ENCODE results near the gene LAMTOR2.
"Not testable (repeated sequence)": the region's sequence is repeated elsewhere in the genome, so short reads cannot be mapped to it uniquely, and the experiment has no call there.

Gene LAMTOR2

DNA sequence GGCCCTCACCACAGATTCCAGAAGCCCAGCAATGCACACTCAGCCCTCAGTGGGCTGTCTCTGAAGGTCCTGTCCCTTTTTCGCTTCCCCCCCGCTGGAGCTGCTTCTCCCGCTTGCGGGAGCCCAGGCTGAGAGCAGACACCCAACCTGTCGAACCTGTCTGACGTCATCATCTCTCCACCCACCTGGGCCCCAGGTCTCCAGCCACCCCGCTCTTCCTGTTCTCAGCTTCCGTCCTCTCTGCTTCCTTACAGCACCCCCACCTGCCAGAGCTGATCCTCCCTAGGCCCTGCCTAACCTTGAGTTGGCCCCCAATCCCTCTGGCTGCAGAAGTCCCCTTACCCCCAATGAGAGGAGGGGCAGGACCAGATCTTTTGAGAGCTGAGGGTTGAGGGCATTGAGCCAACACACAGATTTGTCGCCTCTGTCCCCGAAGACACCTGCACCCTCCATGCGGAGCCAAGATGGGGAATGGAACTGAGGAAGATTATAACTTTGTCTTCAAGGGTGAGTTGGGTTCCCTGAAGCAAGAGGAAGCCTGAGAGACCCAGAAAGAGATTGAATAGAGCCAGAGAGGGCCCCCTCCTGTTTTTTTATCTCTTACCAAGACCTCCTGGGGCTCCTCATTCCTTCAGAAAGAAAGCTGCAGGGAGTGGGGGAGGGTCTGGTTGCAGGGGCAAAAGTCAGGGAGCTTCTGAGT is 6.5 kb downstream of the LAMTOR2 start, which contains the start of gene RAB25:
Gene RAB25 (plus strand): TSS at position 224 of the 700 bp plus-strand sequence. CDS start 241 bp downstream, at position 465.
- FAIRE-seq = no peak
- DNase-seq (ENCODE audit: insufficient read length, low spot score) = no peak
- TF ChIP-seq TAF1 (IDR thresholded peaks at IDR 0.05; ENCODE audit: low read depth, low read length) = no peak

DNA sequence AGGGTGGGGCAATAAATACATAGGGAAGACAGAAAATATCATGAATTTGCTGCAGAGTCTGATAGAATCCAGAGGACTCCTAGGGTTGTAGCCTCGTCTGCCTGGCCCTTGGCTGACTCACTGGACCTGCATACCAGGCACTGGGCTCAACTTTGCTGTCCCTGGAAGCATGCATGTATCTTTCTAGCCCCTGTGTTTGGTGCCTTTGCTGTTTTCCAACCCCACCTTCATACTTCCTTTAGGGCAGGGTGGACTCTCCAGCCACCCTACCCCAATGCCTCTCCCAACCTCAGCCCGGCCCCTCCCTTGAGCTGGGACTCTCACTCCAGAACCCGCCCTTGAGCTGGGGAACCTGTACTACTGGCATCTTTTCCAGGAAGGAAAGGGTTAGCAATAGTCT is 7.6 kb downstream of the LAMTOR2 start:
- no peak for DNase-seq (ENCODE audit: insufficient read length, low spot score)
- TF ChIP-seq SPI1 (IDR thresholded peaks at IDR 0.05; ENCODE audit: low read depth, low read length) = no peak
- FAIRE-seq = no peak

- FAIRE-seq (no peak), DNase-seq (ENCODE audit: insufficient read length, low spot score) (no peak)
- no peak for TF ChIP-seq PAX5 (IDR thresholded peaks at IDR 0.05; ENCODE audit: insufficient read depth, low read length, severe bottlenecking)
These were observed 9.4 kb downstream of the LAMTOR2 start for GRCh38 chr1:156063997-156064285.

GRCh38 chr1:156064615-156065014 is 10.0 kb downstream of the LAMTOR2 start:
- TF ChIP-seq TAF1 (IDR thresholded peaks at IDR 0.05; ENCODE audit: low read depth, low read length) (no peak), PAX5 (IDR thresholded peaks at IDR 0.05; ENCODE audit: insufficient read depth, low read length, severe bottlenecking) (no peak), POLR2AphosphoS5 (IDR thresholded peaks at IDR 0.05; ENCODE audit: low read depth, low read length) (no peak), POU2F2 (IDR thresholded peaks at IDR 0.05; ENCODE audit: low read depth, low read length) (no peak), POLR2A (IDR thresholded peaks at IDR 0.05; ENCODE audit: low read depth, low read length) (no peak), SPI1 (IDR thresholded peaks at IDR 0.05; ENCODE audit: low read depth, low read length) (no peak)
- DNase-seq (ENCODE audit: insufficient read length, low spot score) = no peak
- no peak for FAIRE-seq

DNA sequence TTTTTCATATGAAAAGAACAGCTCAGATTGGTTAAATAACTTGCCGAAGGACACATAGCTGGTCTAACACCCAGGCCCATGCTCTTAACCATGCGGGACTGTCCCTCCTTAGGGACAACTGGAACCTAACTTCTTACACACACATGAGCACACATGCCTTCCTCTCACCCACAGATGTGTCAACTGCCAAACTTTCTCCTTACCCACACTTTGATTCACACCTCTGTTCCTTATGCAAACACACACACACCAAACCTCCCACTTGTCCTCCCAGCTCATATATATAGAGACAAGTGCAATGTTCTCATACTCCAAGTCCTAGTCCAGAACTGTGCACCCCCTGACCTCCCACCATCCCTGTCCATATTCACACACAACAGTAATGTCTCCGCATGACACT is 10.6 kb downstream of the LAMTOR2 start:
- no peak for DNase-seq (ENCODE audit: insufficient read length, low spot score)
- no peak for FAIRE-seq
- TF ChIP-seq TAF1 (IDR thresholded peaks at IDR 0.05; ENCODE audit: low read depth, low read length) = no peak
- no peak for TF ChIP-seq POLR2AphosphoS5 (IDR thresholded peaks at IDR 0.05; ENCODE audit: low read depth, low read length)
- TF ChIP-seq PAX5 (IDR thresholded peaks at IDR 0.05; ENCODE audit: insufficient read depth, low read length, severe bottlenecking) = no peak
- TF ChIP-seq POU2F2 (IDR thresholded peaks at IDR 0.05; ENCODE audit: low read depth, low read length) = no peak
- TF ChIP-seq POLR2A (IDR thresholded peaks at IDR 0.05; ENCODE audit: low read depth, low read length) = no peak
- TF ChIP-seq SPI1 (IDR thresholded peaks at IDR 0.05; ENCODE audit: low read depth, low read length) = no peak

GRCh38 chr1:156065871-156066270 is 11.3 kb downstream of the LAMTOR2 start:
- FAIRE-seq (no peak), DNase-seq (ENCODE audit: insufficient read length, low spot score) (no peak)
- TF ChIP-seq PAX5 (IDR thresholded peaks at IDR 0.05; ENCODE audit: insufficient read depth, low read length, severe bottlenecking) (no peak), POU2F2 (IDR thresholded peaks at IDR 0.05; ENCODE audit: low read depth, low read length) (no peak), SPI1 (IDR thresholded peaks at IDR 0.05; ENCODE audit: low read depth, low read length) (no peak), TAF1 (IDR thresholded peaks at IDR 0.05; ENCODE audit: low read depth, low read length) (no peak), POLR2AphosphoS5 (IDR thresholded peaks at IDR 0.05; ENCODE audit: low read depth, low read length) (no peak)

- FAIRE-seq (no peak), DNase-seq (ENCODE audit: insufficient read length, low spot score) (no peak)
- TF ChIP-seq SPI1 (IDR thresholded peaks at IDR 0.05; ENCODE audit: low read depth, low read length) = no peak
- no peak for TF ChIP-seq POLR2A (IDR thresholded peaks at IDR 0.05; ENCODE audit: low read depth, low read length)
- TF ChIP-seq POU2F2 (IDR thresholded peaks at IDR 0.05; ENCODE audit: low read depth, low read length) = no peak
- TF ChIP-seq POLR2AphosphoS5 (IDR thresholded peaks at IDR 0.05; ENCODE audit: low read depth, low read length) = no peak
These were observed 12.7 kb downstream of the LAMTOR2 start for GRCh38 chr1:156067262-156067661.

- FAIRE-seq (no peak), DNase-seq (ENCODE audit: insufficient read length, low spot score) (no peak)
These were observed 15.2 kb downstream of the LAMTOR2 start for GRCh38 chr1:156069490-156070455.

GRCh38 chr1:156070548-156070947 is 16.0 kb downstream of the LAMTOR2 start:
- FAIRE-seq (no peak), DNase-seq (ENCODE audit: insufficient read length, low spot score) (no peak)
- TF ChIP-seq POU2F2 (IDR thresholded peaks at IDR 0.05; ENCODE audit: low read depth, low read length) = no peak
- TF ChIP-seq TAF1 (IDR thresholded peaks at IDR 0.05; ENCODE audit: low read depth, low read length) = no peak
- no peak for TF ChIP-seq SPI1 (IDR thresholded peaks at IDR 0.05; ENCODE audit: low read depth, low read length)
- no peak for TF ChIP-seq POLR2AphosphoS5 (IDR thresholded peaks at IDR 0.05; ENCODE audit: low read depth, low read length)

More at GRCh38 chr1:156069490-156070455, 15.2 kb downstream of the LAMTOR2 start:
- TF ChIP-seq POLR2AphosphoS5 (IDR thresholded peaks at IDR 0.05; ENCODE audit: low read depth, low read length) (no peak), PAX5 (IDR thresholded peaks at IDR 0.05; ENCODE audit: insufficient read depth, low read length, severe bottlenecking) (no peak), POU2F2 (IDR thresholded peaks at IDR 0.05; ENCODE audit: low read depth, low read length) (no peak), TAF1 (IDR thresholded peaks at IDR 0.05; ENCODE audit: low read depth, low read length) (no peak), POLR2A (IDR thresholded peaks at IDR 0.05; ENCODE audit: low read depth, low read length) (no peak), SPI1 (IDR thresholded peaks at IDR 0.05; ENCODE audit: low read depth, low read length) (no peak)

- FAIRE-seq; DNase-seq (ENCODE audit: insufficient read length, low spot score): not testable (repeated sequence)
These were observed 16.8 kb downstream of the LAMTOR2 start for GRCh38 chr1:156071332-156071816.
